ENCODE measurements around the gene RANBP10. TPM values are rescaled to one million over a fixed set of nuclear protein-coding genes. Genes with fewer than 3 reads are reported as not detected.

Gene RANBP10
- total and polyA plus RNA-seq, 9 of the 15 experiments (the other 6 are each of a cell fraction or from before 2014, with no cell fraction given): 0.61 to 19.3 (median 5.9) TPM

GRCh38 chr16:67733734-67734470, 72.5 kb downstream of the RANBP10 start:
- in situ Hi-C loops (cut with MboI): no loop called here
- intact Hi-C loops (cut with micrococcal nuclease): no loop called here
- FAIRE-seq (no peak), ATAC-seq (no peak), DNase-seq (ENCODE audit: extremely low read depth in 1 of 4, low spot score in 3 of 4) (no peak)
- Histone ChIP-seq H3K4me3 (no peak overlapping the region), H3K36me3 (ENCODE audit: control insufficient read depth, insufficient read depth, low read length) (peaks cover 39% of the 10 kb centered on the region; the same call in 2 of the 3 replicates), H3K4me2 (ENCODE audit: insufficient read depth, low read length) (no peak overlapping the region), H3K9ac (ENCODE audit: insufficient read depth in 1 of 2, low read depth in 2 of 2, low read length in 2 of 2) (no peak overlapping the region; a peak in 1 of 4 replicates), H3K79me2 (ENCODE audit: control insufficient read depth, insufficient read depth, low read length) (no peaks in the 10 kb centered on the region), H3K9me3 (replicated peaks; ENCODE audit: control insufficient read depth, insufficient read depth, low read depth, low read length) (no peaks in the 10 kb centered on the region), H3K27ac (ENCODE audit: extremely low read depth, low read depth, low read length) (no peak overlapping the region), H4K20me1 (replicated peaks; ENCODE audit: control insufficient read depth, insufficient read depth, low read length) (0 out of 2 replicates have a peak, but pooled peaks cover 4% of the 10 kb centered on the region), H3K27me3 (ENCODE audit: control insufficient read depth in 2 of 2, insufficient read depth in 2 of 2, low read length in 2 of 2) (no peaks in the 10 kb centered on the region), H2AFZ (ENCODE audit: low read depth, low read length) (no peak overlapping the region), H3K4me1 (replicated peaks in 1 of 2; ENCODE audit: control insufficient read depth in 2 of 2, insufficient read depth in 2 of 2, low read length in 2 of 2) (0 out of 5 replicates have a peak, but pooled peaks cover 0 to 5% of the 10 kb centered on the region in 2 experiments), H3K9me1 (ENCODE audit: control insufficient read depth, insufficient read depth, low read length) (no peaks in the 10 kb centered on the region)
- TF ChIP-seq ZBTB11 (CRISPR knock-in tag; IDR thresholded peaks at IDR 0.05) (no peak), POLR2B (IDR thresholded peaks at IDR 0.05; ENCODE audit: low read depth, partially characterized antibody) (no peak), NCOA4 (IDR thresholded peaks at IDR 0.05; ENCODE audit: partially characterized antibody) (no peak), E2F6 (IDR thresholded peaks at IDR 0.05; ENCODE audit: borderline replicate concordance in 1 of 2, extremely low read depth in 1 of 2, insufficient read depth in 1 of 2, insufficient read length in 1 of 2, low read depth in 1 of 2, low read length in 1 of 2, poor library complexity in 1 of 2, severe bottlenecking in 1 of 2) (no peak), RUNX1 (IDR thresholded peaks at IDR 0.05; ENCODE audit: low read depth) (no peak), ZBTB7A (IDR thresholded peaks at IDR 0.05; ENCODE audit: borderline replicate concordance, control insufficient read depth, low read depth, low read length) (no peak), ZNF12 (CRISPR knock-in tag; IDR thresholded peaks at IDR 0.05) (no peak)
- ChIA-PET CTCF (ENCODE audit: low intra/inter-chr PET ratio) (no interaction called here), POLR2A (interaction anchor here (0.9 kb wide), 1 partner anchor 14 kb away, joined by 3 read pairs; no protein-coding TSS in a partner anchor)
- 75% methylated on average over 4 of the region's 5 CpGs for WGBS (ENCODE audit: insufficient coverage, low coverage, missing lambda C conversion rate)
- BruUV-seq (replicated peaks): no TSS peak
